ENCODE data around the gene DYNC1H1.

DYNC1H1 gene

GRCh38 chr14:101964297-101965180, at the start of gene DYNC1H1:
Gene DYNC1H1, plus strand, starts transcription at chr14:101964573. Its CDS starts 119 bp downstream, at chr14:101964692.
- no peak for TF ChIP-seq CTCF (IDR thresholded peaks at IDR 0.05; ENCODE audit: low read depth, low read length)
- in situ Hi-C loops (cut with HindIII; ENCODE audit: low sequenced_read_pairs): no loop called here
- peak; percentile 96 for DNase-seq (ENCODE audit: low read depth, low spot score)
- H3K4me3 ChIP-seq (ENCODE audit: low read depth, low read length): peak within 1 kb of the TSS; percentile 80

GRCh38 chr14:101915871-101916815, 48.2 kb upstream of the DYNC1H1 start:
- H3K4me3 ChIP-seq (ENCODE audit: low read depth, low read length): no peak overlapping the region
- DNase-seq (ENCODE audit: low read depth, low spot score): no peak
- TF ChIP-seq CTCF (IDR thresholded peaks at IDR 0.05; ENCODE audit: low read depth, low read length): no peak
- in situ Hi-C loops (cut with HindIII; ENCODE audit: low sequenced_read_pairs): no loop called here

GRCh38 chr14:101916816-101917412, 47.5 kb upstream of the DYNC1H1 start:
- DNase-seq (ENCODE audit: low read depth, low spot score): no peak
- H3K4me3 ChIP-seq (ENCODE audit: low read depth, low read length): no peak overlapping the region
- in situ Hi-C loops (cut with HindIII; ENCODE audit: low sequenced_read_pairs): no loop called here
- no peak for TF ChIP-seq CTCF (IDR thresholded peaks at IDR 0.05; ENCODE audit: low read depth, low read length)

- in situ Hi-C loops (cut with HindIII; ENCODE audit: low sequenced_read_pairs): no loop called here
- H3K4me3 ChIP-seq (ENCODE audit: low read depth, low read length): no peak overlapping the region
- no peak for TF ChIP-seq CTCF (IDR thresholded peaks at IDR 0.05; ENCODE audit: low read depth, low read length)
- DNase-seq (ENCODE audit: low read depth, low spot score): peak; percentile 6
Observed at GRCh38 chr14:101917413-101918017, 46.9 kb upstream of the DYNC1H1 start.

GRCh38 chr14:101918065-101918989, 46.0 kb upstream of the DYNC1H1 start:
- in situ Hi-C loops (cut with HindIII; ENCODE audit: low sequenced_read_pairs): no loop called here
- DNase-seq (ENCODE audit: low read depth, low spot score): peak; percentile 3
- no peak for TF ChIP-seq CTCF (IDR thresholded peaks at IDR 0.05; ENCODE audit: low read depth, low read length)
- no peak overlapping the region for H3K4me3 ChIP-seq (ENCODE audit: low read depth, low read length)

All from astrocyte of the spinal cord (primary cell).